ENCODE data around the gene DCAF5.
"Not testable (repeated sequence)": the region's sequence is repeated elsewhere in the genome, so short reads cannot be mapped to it uniquely, and the experiment has no call there.

DCAF5 gene

DNA sequence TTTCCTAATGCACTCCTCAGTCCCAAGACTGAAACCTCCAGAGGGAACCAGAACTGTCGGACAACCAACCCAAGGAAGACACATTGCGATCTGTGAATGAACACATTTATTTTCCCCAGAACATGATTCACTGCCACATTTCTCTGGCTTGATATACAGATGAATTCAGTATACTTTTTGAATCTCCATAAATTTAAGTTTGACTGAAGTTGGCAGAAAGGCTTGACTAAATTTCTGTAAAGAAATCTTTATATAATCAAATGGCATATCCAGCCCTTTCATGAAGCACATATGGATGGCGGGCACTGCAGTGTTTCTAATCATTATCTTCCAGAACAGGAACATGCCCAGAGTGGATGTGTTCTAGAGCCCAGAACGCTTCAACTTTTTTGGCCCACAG is 56.7 kb downstream of the DCAF5 start:
- DNase-seq (ENCODE audit: low spot score), result no peak

- DNase-seq (ENCODE audit: low spot score), result no peak
Measured at GRCh38 chr14:69094481-69094880, 58.4 kb downstream of the DCAF5 start.

DNA sequence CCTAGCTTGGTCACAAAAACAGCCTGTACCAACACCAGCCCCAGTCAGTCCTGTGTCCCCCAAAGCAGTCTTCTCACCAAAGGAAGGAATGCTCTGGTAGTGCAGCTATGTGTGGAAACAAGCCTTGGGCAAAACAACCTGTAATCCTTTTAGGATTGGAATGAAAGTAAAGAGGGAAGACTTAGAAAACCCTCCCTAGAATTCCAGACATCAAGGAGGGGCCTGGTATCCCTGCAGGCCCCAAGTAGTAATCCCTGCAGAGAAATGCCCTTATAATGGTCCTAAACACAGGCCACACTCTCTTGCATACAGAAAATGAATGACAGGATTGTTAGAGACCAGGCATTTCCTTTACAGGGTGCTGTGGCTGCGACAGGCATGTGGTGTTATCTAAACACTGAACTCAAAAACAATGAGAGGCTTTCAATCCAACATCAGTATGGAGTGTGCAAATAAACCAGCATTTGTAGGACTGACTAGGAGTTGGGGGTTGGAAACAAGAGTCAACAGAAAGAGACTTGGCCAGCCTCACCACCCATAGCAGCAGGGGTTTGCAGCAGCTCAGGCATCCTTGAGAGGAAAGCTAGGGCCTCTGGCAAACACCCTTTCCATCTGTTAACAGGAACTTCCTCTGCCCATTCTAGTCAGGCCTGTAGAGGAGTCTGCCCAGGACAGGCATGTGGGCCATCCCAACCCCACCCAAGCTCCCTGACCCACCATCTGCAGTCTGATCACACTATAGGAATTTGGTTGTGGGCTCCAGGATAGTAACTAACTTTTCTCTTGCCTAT is 59.1 kb downstream of the DCAF5 start:
- peak; percentile 15 for DNase-seq (ENCODE audit: low spot score)

DNA sequence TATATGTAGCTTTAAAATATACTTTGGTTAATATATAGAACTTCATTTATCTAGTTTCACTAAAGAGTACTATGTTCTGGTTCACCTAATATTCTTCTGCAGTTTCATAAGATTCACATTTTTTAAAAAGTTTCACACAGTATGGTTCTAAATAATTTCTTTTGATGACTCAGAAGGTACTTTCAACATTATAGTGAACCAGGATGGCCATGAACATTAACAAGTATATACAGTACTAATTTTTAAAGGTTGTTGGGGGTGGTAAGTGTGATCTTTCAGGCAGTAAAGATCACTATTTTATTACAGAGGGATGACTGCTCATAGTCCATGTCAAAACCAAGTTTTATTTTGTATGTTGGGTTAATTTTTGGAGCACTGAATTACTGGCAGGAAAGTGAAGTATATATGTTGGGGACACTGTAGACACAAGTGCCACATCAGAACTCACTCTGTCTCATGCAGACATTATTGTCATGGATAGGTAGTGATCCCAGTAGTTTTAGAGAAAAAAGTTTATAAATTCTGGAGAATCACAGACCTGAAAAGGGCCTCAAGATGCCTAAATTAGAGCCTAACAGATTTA is 60.0 kb downstream of the DCAF5 start:
- no peak for DNase-seq (ENCODE audit: low spot score)

- no peak for DNase-seq (ENCODE audit: low spot score)
Measured at GRCh38 chr14:69091695-69092094, 61.2 kb downstream of the DCAF5 start.

- no peak for DNase-seq (ENCODE audit: low spot score)
Measured at GRCh38 chr14:69091006-69091405, 61.9 kb downstream of the DCAF5 start.

- no peak for DNase-seq (ENCODE audit: low spot score)
Measured at GRCh38 chr14:69090187-69090789, 62.6 kb downstream of the DCAF5 start.

- no peak for DNase-seq (ENCODE audit: low spot score)
Measured at GRCh38 chr14:69089046-69089445, 63.9 kb downstream of the DCAF5 start.

DNA sequence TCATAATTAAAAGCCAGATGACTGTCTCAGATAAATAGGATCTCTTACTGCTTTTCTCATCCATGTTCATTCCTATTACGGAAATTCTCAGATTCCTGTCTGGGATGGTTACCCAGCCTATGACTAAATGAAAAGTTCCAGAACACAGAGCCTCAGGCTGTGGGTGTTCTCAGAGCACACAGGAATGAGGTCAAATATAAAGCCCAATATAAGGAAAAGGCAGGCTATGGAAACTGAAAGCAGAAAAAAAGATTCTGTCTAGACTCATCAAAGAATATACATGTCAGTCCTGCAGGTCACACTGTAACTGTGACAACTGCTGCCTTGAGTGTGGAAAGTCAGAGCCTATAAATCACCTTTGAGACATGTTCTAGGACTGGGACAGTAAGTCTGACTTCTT is 64.3 kb downstream of the DCAF5 start:
- DNase-seq (ENCODE audit: low spot score), result no peak

DNA sequence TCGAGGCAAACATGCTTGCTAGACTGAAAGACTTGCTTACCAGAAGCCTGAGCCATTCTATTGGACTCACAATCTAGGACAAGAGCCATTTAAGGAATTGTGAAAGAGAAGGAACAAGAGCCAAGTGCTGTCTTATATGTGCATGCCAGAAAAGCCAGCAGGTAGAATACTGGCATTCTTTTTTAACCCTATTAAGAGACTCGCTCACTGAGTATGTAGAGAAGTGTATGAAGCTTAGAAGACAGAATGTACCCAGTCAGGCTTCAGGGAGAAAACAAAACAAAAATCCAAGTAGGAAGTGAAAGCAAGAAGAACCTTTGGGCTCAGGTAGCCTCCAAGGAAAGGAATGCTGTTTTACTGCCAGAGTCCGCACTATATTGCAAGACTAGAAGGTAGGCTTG is 65.9 kb downstream of the DCAF5 start:
- no peak for DNase-seq (ENCODE audit: low spot score)

DNA sequence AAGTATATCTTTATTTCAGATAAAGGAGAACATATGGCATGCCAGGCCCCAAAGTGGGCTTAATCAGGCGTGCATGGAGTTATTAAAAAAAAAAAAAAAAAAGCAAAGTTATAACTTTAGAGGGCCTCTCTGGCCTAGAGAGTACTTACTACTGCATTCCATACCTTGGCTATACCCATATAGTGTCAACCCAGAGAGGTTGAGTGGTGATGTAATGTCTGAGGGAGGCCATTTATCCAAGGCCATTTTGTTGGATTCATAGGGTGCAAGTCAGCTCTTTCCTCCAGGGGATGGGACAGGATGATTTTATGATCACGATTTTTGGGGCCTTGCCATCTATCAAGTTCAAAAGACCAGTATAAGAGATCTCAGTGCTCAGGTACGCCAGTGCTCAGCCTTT is 66.4 kb downstream of the DCAF5 start:
- DNase-seq (ENCODE audit: low spot score), result no peak

DNA sequence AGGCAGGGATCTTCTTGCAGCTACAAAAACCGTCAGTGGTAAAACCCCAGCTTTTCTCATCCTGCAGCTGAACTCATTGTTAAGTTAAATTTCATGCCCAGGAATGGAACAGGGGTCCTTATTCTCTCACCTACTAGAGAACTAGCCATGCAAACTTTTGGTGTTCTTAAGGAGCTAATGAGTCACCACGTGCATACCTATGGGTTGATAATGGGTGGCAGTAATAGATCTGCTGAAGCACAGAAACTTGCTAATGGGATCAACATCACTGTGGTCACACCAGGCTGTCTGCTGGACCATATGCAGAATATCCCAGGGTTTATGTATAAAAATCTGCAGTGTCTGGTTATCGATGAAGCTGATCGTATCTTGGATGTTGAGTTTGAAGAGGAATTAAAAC is 68.9 kb downstream of the DCAF5 start:
- DNase-seq (ENCODE audit: low spot score), result no peak

DNA sequence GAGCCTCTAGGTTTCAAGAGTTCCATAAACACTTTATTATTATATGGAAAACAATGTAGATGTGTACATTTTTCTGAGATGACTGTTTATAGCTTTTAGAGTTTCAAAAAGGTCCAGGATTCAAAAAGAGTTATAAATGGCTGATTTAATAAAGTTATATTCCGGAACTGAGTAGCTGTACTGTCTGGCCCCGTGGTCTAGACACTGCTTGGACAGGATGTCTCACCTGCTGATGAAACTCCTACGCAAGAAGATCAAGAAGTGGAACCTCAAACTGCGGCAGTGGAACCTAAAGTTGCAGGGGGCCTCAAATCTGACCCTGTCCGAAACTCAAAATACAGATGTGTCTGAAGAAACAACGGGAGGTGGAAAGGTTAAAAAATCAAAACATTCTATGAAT is 69.7 kb downstream of the DCAF5 start:
- no peak for DNase-seq (ENCODE audit: low spot score)

DNA sequence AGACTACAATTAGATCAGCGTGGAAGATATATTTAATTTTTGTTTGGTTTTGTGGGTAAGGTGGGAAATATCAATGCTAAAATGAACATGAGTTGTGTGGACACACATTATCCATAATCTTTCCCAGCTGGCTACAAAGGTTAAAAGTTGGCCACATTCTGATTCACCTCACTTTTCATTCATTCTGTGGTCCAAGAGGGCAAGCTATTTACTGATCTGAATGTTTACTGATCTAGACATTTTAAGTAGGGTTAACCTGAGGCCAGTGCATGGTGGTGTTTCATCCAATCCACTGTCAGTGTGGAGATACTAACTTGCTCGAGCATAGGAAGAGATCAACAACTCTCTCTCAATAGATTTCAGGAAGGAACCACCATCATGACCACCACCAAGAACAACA is 71.6 kb downstream of the DCAF5 start:
- no peak for DNase-seq (ENCODE audit: low spot score)

GRCh38 chr14:69079747-69080146 is 73.2 kb downstream of the DCAF5 start:
- DNase-seq (ENCODE audit: low spot score), result no peak

- peak; percentile 43 for DNase-seq (ENCODE audit: low spot score)
Measured at GRCh38 chr14:69079188-69079742, 73.7 kb downstream of the DCAF5 start.

DNA sequence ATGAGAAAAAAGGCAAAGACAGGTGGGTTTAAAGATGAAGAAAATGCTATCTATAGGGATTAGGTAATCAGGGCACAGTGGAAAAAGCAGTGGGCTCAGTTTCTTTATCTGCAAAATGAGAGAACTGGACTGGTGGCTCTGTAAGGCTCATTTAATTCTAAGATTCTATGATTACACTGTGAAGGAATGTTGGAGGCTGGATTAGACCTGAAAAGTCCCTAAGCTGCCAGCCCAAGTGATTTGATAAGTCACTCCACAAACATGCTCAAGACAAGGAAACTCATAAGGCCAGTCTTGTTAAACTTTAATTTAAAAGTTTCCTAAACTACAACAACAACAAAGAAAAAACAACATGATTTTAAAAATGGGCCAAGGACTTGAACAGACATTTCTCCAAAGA is 75.1 kb downstream of the DCAF5 start:
- peak; percentile 58 for DNase-seq (ENCODE audit: low spot score)

- DNase-seq (ENCODE audit: low spot score), result not testable (repeated sequence)
Measured at GRCh38 chr14:69077185-69077584, 75.7 kb downstream of the DCAF5 start.

- DNase-seq (ENCODE audit: low spot score), result no peak
Measured at GRCh38 chr14:69076341-69076740, 76.6 kb downstream of the DCAF5 start.

- no peak for DNase-seq (ENCODE audit: low spot score)
Measured at GRCh38 chr14:69073915-69074314, 79.0 kb downstream of the DCAF5 start.

GRCh38 chr14:69073429-69073828 is 79.5 kb downstream of the DCAF5 start:
- no peak for DNase-seq (ENCODE audit: low spot score)

DNA sequence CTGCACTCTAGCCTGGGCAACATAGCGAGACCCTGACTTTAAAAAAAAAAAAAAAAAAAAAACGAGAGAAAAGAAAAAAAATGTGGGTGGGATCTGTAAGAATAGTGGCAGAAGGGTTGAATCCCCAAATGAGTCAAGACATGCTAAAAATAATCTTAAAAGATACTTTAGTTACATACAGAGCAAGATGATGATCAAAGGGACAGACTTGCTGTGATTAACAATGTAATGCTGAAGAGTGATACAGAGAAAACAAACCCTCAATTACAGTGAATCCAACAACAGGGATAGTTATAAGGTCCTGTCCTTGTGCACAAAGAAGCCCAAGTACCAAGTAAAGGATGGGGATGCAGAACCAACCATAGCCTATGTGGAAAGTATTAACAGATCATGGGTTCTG is 80.3 kb downstream of the DCAF5 start:
- no peak for DNase-seq (ENCODE audit: low spot score)

DNA sequence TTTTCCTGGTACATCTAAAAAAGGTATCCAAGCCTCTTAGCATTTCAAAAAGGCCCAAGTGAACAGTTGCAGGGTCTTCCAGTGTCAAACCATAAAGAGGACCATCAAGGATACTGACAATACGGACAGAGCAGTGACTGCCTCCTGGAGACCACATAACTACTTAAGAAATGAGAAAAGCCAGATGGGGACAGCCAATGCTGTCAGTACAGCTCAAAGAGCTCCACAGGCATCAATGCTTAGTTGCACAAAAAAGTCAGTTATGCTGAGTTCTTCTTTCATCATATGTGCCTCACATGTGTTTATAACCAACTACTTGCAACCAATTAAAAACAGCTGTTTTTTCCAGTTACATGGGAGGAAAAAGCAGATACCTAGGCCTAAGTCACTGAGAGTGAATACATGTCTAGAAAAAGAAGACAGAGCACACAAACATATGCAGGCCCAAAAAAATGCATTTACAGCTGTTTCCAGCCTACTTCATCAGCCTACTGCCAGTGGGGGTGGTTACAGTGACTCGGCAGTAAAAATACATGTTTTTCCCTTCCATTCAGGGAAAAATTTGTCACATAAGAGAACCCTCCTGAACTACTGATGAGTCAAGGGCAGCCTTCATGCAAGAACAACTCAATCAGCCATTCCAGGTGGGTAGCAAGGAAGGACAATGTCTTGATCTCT is 84.0 kb downstream of the DCAF5 start:
- peak; percentile 51 for DNase-seq (ENCODE audit: low spot score)

All from AG08396 (cell line).